ENCODE measurements around the gene FAM81B.

Gene FAM81B

DNA sequence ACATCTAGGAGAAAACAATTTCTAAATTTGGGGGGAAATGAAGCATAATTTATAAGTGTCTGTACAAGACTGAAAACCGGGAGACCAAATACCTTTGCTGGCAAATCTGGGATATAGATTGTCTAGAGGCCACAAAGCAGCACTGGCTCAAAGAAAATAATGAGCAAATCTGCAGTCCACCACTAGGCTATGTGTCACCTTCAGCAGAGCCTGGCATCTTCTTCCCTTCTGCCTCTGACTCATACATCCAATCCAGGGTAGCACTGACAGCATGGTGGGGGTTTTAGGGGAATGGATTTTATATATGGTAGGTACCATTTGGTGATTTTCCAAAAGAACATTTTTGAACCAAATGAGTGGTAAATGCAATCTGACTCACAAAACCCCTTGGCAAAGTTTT is 12.8 kb downstream of the FAM81B start:
- no peak for DNase-seq

DNA sequence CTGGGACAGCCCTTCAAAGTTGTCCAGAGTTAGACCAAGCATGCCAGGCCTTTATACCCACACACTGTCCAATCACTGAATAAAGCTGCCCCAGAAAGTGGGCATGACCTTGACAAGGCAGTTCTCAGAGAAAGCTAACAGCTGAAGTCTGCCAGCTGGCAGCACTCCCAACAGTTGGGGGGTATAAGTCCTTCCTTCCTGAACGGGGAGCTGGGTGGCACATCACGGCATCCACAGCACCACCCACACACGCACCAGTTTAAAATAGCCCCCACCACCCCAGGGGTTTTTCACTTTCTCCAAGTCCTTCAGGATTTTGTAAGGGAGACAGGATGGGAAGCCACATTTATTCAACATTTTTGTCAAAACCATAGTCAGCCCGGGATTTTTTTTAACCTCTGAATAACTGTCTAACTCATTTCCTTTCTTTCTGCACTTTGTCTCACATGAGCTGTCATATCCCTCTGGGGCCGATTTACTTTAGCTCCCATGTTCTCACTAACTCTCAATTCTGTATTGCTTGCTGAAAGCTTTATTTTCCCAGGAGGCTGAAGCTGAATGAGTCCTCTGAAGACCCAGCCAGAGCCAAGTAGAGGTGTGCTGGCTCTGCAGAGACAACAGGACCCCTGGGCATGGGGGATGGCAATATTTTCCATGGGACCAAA is 15.4 kb downstream of the FAM81B start:
- peak; percentile 57 for DNase-seq

GRCh38 chr5:95410279-95410678 is 19.1 kb downstream of the FAM81B start:
- DNase-seq, result no peak

DNA sequence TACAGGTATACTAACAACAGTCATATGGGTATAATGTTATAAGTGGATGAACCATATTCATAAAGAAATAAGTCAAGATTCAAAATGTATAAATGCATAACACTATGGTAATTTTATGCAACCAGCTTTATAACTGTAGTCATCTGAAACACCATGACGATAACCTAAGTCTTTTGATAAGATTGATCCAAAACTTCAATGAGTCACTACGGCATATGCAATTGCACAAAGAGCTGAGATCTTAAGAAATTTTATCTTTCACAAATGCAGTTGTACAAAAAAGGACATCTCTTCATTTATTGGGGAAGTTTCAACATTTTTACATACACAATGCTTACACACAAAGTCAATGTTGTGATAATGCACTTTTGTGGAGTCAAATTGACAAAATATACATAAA is 20.3 kb downstream of the FAM81B start:
- no peak for DNase-seq

DNA sequence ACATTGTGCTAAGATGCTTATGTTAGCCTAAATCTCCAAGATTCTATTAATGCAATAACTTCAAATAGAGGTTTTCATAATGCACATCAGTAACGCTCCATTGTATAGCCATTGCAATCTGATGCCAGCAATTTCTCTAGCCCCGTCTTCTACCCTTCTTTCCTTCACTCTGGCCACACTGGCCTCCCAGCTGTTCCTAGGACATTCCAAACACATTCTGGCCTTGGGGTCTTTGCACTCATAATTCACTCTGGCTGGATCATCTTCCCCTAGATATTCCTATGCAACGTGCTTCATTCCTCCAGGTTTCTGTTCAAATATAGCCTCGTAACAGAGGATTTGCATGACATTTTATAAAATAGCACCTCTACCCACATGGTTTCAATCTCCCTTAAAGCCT is 23.3 kb downstream of the FAM81B start:
- no peak for DNase-seq

DNA sequence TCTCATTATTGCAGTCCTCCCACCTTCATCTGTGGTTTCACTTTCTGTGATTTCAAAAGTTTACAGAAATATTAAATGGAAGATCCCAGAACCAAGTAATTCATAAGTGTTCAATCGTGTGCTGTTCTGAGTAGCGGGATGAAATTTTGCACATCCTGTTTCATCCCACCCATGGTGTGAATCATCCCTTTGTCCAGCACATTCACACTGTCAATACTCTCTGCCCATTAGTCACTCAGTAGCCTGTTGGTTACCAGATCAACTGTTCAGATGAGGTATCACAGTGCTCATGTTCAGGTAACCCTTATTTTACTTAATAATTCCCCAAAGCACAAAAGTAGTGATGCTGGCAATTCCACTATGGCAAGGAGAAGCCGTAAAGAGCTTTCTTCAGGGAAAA is 26.8 kb downstream of the FAM81B start:
- DNase-seq, result no peak

- DNase-seq, result no peak
Measured at GRCh38 chr5:95422838-95423237, 31.7 kb downstream of the FAM81B start.

DNA sequence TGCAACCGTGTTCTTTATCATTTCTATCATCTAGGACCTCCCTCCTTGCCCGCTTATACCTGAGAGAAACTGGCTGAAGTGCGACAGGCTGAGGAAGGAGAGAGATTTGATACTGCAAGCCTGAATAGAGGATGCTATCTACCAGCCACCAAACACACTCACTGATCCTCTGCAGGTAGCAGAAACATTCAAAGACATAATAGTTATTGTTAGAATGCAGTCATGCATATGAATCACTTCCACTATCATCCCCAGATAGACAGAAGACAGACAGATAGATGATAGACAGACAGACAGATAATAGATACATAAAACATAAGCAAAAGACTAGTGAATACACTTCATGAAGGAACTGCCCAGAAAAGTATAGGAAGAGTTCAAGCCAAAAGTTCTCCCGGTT is 32.9 kb downstream of the FAM81B start:
- DNase-seq, result no peak

DNA sequence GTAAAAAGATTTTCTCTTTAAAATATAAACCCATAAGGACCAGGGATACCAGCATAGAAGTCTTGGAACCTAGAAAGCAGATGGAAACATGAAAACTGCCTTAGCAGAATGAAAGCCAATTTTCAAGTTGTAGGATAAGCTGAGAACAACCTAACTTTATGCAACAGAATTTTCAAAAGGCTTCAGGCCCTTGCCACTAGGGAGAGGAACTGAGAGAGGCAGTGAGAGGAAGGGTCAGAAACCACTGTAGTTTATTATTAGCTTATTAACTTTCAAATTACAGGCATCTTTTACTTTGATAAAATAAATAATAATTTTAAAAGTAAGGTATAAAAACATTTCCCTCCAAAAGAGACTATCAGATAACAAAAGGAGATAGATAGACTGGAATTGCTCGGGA is 33.4 kb downstream of the FAM81B start:
- DNase-seq, result no peak

GRCh38 chr5:95426227-95426626 is 35.1 kb downstream of the FAM81B start:
- no peak for DNase-seq

DNA sequence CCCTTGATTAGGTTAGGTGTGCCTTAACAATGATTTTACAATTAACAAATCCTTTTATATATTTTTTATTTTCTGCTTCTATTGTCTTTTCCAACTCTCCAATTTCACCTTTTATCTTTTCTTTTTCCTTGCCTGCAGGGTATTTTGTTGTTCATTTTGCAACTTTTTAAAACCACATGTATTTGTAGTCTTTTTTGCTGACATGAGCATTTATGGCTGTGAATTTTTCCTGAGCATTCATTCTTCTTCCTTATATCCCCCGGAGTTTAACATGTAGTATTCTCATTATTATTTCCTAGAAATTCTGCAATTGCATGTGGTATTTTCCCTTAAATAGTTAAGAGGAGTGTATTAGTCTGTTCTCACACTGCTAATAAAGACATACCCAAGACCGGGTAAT is 41.6 kb downstream of the FAM81B start:
- DNase-seq, result no peak

DNA sequence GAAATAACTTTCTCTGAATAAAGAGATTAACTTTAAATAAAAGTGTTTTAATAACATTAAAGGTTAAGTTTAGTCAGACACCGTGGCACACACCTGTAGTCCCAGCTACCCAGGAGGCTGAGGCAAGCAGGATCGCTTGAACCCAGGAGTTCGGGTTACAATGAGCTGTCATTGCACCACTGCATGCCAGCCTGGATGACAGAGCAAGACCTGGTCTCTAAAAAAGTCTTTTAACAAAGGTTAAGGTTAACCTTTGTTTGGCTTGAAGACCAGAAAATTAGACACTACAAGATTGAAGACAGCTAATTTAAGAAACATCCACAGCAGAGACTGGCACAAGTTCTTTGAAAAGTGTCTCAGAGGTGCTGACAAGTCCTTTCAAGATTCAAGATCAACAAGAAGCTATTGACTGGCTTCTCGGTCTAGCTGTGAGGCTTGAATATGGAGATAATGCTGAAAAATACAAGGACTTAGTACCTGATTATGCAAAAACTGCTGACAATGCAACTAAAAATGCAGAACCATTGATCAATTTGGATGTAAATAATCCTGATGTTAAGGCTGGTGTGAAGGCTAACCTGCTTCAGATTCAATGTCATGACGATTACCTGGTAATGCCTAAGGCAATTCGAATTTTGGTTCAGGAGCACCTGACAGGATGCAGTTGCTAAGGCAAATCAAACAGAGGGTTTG is 48.8 kb downstream of the FAM81B start:
- no peak for DNase-seq

DNA sequence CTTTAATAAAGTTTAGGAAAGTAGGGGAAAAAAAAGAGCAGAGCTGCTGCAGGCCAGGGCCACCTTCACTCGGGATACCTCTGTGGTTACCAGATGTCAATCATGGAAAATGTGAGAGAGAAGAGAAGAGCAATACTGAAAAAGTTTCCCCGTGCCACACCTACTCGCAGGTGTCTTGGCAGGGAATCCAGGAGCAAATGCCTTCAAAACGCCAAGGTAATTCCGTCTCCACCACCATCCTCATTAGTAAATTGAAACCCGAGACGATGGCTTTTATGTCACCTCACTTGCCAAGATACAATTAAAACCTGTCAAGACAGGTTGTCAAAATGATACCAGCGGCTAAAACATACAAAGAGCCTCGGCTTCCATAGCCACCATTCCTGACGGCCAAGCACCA is 49.7 kb downstream of the FAM81B start:
- DNase-seq, result no peak

DNA sequence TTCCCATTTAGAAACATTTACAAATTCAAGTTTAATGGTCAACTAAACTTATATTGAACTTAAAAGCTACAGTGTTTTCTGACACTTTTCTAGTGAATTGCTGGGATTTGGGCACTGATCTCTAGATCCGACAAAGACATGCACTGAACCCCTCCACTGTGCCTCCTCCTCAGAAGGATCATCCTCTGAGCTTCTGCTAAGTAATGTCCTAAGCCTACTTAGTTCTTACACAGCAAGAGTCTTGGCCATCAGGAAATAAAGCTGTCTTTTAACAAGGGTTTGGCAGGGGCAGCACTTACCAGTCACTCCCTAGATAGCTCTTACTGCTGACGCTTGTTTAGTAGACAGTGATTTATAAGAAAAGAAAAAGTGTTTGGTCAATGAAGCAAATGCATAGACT is 50.5 kb downstream of the FAM81B start:
- DNase-seq, result no peak

- no peak for DNase-seq
Measured at GRCh38 chr5:95445442-95445841, 54.3 kb downstream of the FAM81B start.

DNA sequence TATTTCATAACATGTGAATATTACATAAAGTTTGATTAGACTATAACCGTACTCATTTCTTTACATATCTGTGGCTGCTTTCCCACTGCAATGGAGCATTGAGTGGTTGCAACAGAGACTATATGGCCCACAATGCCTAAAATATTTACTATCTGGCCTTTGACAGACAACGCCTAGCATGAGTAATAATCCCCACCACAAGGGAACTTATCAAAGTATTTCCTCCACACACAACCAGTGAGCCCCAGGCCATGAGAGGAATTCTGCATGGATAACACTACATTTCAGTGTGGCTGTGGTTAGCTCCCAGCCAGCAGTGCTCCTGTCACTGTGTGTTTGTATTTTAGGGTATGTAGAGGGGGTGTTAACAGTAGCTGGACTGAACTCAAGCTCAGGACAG is 54.8 kb downstream of the FAM81B start:
- peak; percentile 84 for DNase-seq

DNA sequence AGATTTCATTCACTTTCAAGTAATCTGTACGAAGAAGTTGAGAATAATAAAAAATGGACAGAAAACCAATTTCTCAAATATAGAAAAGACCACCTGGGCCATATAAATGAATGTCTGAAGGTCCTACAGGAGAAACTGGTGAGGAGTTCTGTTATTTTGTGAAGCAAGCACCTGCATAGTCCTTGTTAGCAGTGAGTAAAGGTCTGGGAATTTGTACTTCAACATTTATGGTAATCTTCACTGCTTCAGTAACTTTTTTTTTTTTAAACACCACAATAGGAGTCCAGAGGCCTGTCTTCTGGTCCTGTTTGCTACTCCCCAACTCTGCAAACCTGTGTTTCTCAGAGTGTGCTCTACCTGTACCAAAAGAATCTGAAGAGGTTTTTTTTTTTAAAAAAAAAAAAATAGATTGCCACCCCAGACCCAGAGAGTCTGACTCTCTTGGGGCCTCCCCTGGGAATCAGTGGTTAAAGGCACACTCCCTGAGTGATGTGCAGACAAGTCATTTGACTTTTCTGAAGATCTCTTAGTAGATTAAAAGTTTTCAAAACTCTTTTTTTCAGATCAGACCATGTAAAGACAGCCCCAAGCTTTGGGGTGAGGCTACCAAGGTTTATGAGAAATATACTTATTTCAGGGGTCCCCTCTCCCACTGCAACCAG is 55.5 kb downstream of the FAM81B start:
- DNase-seq, result peak; percentile 14

GRCh38 chr5:95447961-95448360 is 56.8 kb downstream of the FAM81B start:
- no peak for DNase-seq

DNA sequence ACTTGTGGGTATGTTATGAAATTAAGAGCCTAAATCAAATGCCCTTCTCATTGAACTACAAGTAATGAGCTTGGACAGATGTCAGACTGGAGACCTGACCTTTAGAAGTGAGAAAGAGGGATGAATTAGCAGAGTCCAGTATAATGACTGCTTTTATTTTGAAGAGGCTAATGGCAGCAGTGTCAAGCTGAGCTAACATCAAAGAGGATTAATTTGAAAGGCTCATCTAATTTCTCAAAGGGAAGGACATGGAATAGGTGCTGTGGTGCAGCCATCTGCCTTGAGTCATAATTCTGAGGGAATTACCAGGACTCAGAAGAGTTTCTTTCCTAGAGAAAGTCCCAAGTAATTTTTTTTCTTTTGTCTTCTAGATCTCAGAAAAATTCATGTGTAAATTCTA is 57.6 kb downstream of the FAM81B start:
- DNase-seq, result no peak

- no peak for DNase-seq
Measured at GRCh38 chr5:95449460-95449859, 58.3 kb downstream of the FAM81B start.

DNA sequence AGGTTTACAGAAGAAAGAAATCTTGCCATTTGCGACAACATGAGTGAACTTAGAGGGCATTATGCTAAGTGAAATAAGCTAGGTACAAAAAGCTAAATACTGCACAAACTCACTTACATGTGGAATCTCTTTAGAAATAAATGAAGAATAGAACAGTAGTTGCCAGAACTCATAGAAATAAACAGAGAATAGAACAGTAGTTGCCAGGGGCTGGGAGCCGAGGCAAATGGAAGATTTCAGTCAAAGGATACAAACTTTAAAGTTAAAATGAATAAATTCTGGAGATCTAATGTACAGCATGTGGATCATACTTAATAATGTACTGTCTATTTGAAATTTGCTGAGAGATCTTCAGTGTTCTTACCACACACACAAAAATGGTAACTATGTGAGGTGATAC is 63.4 kb downstream of the FAM81B start:
- DNase-seq, result no peak

GRCh38 chr5:95460665-95461064 is 69.5 kb downstream of the FAM81B start:
- no peak for DNase-seq

GRCh38 chr5:95471487-95471886 is 80.3 kb downstream of the FAM81B start:
- no peak for DNase-seq

GRCh38 chr5:95471942-95472341 is 80.8 kb downstream of the FAM81B start:
- peak; percentile 50 for DNase-seq

All from fibroblast of skin of scalp (primary cell).